ENCODE data around the gene ARFGAP1.

Gene ARFGAP1

DNA sequence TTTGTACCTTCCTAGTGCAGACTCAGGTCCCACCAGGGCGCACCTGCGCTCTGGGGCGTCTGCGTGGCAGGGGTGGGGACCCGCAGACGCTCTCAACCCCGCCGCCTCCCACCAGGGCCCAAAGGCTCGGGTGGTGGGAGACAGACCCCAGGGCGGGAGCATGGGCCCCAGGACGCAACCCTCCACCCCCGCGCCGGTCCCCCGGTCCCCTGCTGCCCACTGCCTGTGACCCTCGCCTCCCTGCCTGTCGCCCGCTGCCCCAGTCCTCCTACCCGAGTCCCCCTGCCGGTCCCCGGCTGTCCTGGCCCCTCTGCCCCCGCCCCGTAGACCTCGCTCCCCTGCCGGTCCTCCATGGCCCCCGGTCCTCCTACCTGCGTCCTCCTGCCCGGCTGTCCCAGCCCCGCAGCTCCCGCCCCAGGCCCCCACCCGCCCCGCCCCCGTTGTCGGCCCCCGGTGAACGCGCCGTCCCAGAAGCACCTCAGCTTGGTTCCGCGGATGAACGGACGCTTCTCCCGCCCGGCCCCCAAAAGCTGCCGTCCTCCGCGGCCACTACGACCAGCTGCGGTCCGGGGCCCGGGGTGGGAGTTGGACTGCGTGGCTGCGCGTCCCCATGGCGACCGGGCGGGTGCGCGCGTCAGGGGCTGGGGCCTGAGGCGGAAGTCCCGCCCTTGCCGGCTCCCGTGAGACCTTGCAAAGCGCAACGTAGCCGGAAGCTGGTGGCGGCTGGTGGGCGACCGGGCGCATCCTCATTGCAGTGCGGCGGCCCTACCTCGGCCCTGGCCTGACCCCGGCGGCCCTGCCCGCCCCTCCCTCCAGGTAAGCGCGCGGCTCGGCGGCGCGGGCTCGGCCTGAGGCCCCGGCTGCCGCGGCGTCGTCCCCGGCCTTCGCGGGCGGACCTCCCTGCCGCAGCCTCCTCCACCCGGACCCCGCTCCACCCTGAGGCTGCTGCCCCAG lies at the start of gene ARFGAP1:
Gene ARFGAP1 (plus strand): TSS at position 709 of the 954 bp plus-strand sequence. CDS start 2,768 bp downstream, outside the sequence.
- peak; percentile 45 for DNase-seq (ENCODE audit: low read depth, low spot score)

DNA sequence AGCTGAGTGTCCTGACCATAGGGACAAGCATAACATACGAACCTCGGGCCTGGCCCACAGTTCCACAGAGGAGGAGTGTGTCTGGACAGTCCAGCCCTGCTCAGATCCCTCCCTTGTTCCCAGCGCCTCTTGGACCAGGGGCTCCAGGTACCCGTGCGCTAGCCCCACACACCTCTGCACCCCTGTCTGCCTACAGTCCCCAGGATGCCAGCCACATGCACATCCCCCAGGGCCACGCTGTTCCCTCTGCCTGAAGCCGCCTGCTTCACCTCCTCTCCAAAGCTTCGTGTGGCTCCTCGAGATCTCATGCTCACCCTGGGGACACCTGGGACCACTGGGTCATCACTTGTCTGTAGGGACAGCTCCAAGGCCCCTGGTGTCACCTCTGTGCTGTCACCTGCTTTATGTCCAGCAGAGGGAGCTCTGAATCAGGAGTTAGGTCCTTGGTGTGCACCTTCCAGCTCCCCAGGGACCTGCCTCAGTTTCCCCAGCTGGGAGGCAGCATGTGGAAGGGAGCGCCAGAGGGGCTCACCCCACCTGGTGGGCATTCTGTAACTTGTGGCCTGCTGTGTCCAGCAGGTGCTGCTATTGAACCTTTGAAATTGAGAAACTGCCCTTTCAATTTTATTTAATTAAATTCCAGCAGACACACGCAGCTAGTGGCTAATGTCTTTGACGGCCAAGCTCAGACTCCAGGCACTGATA lies 49.3 kb upstream of the ARFGAP1 start:
- no peak for DNase-seq (ENCODE audit: low read depth, low spot score)

DNA sequence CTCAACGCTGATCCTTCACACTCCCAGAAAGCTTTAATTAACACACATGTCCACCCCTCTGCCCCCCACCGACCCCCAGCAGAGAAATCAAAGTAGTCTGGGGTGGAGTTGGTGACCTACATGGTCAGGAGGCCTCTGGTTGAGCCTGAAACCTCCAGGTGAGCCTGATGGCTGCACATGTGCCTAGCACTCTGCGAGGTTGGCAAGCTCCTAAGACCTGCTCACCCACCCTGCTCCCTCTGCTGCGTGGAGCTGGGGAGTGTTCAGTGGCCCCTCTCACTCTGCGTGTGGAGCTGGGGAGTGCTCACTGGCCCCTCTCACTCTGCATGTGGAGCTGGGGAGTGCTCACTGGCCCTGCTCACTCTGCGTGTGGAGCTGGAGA lies 48.8 kb upstream of the ARFGAP1 start:
- no peak for DNase-seq (ENCODE audit: low read depth, low spot score)

DNA sequence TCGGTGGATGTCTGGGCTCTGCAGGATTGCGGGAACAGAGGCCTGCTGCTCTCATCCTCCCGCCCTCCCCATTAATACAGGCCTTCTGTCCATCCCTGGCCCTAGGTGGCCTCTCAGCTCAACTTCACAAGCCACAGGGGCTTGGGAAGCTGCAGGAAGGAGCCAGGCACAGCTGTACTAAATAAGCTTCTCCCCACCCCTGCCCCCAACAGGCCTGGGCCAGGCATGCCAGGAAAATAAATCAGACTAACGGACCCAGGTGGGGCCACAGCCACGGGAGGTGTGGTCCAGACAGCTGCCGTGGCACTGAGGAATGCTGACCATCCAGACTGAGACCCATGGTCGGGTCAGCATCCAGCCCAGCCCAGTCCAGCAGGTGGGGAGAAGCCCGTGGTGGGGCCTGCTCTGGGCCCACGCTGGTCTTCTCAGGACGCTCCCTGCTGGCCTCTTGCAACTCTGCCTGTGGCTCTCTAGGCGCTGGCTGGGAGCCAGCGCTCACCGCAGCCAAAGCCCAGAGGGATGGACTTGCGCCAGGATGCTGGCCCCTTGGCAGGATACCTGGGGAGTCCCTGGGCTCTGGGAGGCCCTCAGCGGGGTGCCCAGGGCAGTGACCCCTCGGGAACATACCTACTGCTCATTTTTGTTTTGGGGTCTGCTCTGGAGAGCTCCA lies 48.1 kb upstream of the ARFGAP1 start:
- DNase-seq (ENCODE audit: low read depth, low spot score): no peak

DNA sequence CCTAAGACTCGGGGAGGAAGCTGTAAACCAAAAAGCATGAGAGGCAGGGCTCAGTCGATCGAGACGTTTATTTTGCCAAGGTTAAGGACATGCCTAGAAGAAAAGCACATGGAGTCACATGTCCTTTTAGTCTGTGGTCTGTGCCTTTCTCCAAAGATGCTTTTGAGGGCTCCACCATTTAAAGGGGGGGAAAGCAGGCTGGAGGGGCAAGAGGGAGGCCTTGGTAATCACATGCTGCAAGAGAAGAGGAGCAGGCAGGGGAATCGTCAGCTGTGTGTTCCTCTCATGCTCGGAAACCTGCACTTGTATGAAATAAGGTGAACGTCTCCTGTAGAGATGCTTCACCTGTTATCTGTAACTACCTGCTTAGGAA lies 47.5 kb upstream of the ARFGAP1 start:
- no peak for DNase-seq (ENCODE audit: low read depth, low spot score)

DNA sequence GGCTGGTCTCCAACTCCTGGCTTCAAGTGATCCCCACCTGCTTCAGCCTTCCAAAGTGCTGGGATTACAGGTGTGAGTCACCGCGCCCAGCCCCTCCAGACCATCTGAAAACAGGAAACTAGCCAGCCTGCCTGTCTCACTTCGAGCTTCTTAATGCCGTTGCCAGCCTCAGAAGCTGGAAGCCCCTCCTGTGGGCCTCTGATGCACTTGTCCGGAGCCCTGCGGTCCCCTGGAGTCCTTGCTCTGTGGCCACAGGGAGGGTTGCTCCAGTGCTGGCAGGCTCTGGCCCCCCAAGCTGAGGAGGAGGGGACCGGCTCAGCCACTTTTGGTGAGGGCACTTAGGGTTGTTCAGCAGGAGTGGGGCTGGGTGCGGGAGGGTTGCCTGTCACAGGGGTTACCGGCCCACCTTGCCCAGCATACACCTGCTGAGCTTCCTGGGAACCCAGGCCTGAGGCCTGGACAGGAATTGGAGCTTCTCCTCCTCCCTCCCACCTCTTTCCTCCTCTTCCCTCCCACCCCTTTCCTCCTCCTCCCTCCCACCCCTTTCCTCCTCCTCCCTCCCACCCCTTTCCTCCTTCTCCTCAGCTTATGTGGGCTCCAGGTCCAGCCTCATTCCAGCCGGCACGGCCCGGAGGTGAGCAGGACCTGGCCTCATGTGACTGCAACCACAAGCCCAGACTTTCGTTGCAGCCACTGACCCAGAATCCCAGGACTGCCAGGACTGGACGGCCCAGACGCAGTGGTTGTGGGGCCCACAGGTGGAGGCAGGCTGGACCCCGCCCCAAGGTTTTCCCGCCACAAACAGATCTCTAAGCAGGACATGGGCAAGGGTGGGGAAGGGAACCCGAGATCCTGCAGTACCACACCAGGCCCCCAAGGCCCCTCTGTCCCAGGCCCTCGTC lies 46.3 kb upstream of the ARFGAP1 start:
- DNase-seq (ENCODE audit: low read depth, low spot score): no peak

DNA sequence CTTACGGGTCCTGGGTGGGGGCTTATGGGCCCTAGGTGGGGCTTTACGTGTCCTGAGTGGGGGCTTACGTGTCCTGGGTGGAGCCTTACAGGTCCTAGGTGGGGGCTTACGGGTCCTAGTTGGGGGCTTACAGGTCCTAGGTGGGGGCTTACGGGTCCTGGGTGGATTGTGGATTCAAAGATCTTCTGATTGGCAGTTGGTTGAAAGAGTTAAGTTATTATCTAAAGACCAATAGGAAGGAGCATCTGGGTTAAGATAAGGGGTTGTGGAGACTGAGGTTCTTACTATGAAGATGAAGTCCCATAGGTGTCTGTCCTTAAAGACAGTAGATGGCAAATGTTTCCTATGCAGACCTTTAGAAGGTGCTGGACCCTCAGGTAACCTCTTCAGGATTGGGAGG lies 45.4 kb upstream of the ARFGAP1 start:
- DNase-seq (ENCODE audit: low read depth, low spot score): no peak

DNA sequence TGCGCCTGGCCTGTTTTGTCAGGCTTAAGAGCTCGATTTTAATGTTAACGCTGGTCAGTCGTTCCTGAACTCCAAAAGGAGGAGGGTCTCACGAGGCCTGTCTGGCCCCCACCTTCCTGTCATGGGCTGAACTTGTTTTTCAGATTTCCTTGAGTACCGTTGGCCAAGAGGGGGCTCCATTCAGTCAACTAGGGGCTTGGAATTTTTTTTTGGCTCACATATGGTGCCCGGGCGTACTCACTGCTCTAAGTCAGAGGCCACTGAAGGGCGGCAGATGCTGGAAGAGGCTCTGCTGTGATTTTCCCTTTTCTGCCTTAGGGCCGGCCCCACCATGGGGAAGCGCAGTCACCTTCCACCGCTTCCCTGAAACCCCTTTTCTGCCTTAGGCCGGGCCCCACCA lies 43.8 kb upstream of the ARFGAP1 start:
- DNase-seq (ENCODE audit: low read depth, low spot score): no peak

DNA sequence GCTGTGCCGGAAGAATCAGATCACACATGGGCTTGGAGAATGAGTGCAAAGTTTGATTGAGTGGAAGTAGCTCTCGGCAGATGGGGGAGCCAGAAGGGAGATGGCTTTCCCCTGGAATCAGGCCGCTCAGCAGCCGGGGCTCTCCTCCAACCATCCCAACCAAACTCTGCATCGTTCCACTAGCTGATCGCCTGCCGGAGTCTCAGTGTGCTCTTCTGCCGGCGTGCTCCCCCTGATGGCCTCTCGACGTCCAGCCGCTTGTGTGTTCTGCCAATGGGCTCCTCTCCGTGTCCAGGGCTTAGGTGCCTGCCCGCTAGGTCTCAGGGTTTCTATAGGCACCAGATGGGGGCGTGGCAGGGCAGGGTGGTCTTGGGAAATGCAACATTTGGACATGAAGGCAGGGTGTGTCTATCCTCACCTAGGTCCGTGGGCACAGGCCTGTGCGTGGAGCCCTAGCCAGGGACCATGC lies 41.8 kb upstream of the ARFGAP1 start:
- DNase-seq (ENCODE audit: low read depth, low spot score): no peak

DNA sequence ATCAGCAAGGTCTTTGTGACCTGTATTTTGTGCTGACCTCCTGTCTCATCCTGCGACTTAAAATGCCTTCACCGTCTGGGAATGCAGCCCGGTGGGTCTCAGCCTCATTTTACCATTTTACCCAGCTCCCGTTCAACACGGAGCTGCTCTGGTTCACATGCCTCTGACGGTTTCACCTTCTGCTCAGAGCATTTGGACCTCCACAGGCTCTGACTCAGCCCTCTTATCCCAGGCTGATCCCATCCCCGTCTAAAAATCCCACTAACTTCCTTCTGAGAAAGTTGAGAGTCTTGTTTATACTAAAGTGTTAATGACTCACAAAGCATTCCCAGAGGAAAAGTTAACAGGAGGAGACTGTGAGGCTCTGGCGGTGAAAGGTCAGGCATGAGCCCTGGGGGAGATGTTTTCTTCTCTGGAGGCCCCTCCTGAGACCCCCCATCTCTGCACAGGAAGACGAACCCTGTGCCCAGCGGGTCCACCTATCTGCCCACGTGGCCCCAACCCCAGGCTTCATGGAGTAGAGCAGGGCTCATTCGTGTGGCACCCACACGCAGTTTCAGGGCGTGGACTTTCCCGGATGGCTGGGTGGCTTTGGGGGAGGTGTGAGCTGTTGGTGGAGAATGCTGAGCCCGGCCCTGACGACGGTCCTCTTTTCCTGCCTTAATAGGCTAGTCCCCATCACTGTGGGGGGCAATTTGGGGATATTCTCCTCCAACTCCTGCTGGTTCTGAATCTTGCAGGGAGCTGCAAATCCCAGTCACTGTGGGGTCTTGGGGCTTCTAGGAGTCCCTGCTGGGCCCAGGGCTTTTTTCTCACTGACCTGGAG lies 40.2 kb upstream of the ARFGAP1 start:
- no peak for DNase-seq (ENCODE audit: low read depth, low spot score)

DNA sequence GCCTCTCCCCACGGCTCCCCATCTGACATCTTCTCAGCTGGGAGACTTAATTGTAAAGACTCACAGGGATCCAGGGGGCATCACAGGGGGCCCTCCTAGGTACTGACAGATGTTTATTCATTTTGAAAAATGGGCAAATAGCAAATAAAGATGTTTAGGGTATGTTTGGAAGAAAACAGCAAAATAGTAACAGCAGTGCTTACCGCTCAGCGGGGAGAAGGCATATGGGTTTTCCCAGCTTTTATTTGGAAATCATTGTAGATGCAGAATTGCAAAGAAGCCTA lies 39.6 kb upstream of the ARFGAP1 start:
- no peak for DNase-seq (ENCODE audit: low read depth, low spot score)

DNA sequence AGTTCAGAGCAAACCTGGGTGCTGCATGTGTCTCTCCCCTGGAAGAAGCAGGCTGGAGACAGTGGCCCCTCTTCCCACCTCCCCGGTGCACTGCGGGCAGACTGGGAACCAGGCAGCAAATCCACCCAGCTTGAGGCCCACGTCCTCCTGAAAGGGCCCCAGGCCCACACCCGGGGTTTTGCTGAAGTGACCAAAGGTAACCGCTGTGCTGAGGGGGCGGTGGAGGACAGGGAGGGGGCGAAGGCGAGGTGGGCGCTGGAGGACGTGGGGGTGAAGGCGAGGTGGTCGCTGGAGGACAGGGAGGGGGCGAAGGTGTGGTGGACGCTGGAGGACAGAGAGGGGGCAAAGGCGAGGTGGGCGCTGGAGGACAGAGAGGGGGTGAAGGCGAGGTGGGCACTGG lies 38.7 kb upstream of the ARFGAP1 start:
- no peak for DNase-seq (ENCODE audit: low read depth, low spot score)

DNA sequence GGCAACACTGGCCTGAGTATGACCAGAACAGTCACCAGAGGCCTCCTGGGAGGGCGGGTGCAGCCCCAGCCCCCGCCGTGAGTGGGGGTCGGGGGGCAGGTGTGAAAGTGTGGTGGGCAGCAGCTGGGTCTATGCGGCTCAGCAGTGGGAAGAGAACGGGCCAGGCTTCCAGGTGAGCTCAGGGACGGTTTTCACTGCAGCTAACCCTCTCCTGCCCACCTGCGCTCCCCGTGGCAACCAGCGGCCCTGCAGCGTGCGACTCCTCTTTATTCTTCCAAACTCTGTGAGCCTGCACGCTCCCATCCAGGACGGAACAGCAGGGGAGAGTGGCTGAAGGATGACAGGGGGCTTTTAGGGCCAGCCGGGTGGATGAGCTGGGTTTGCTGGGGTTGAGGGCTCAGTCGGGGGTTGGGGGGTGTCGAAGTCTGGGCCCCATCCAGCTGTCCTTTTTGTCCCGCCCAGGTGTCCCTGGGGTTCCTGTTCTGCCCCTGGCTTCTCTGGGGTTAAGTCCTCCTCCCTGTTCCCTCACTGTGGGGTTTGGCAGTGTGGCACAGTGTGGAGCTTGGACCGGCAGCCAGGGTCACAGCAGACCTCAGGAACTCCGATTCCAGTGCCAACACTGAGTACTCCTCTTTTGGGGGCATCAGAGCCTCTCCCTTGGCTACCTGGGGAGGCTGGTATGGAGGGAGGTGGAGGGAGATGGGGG lies 37.8 kb upstream of the ARFGAP1 start:
- DNase-seq (ENCODE audit: low read depth, low spot score): no peak

DNA sequence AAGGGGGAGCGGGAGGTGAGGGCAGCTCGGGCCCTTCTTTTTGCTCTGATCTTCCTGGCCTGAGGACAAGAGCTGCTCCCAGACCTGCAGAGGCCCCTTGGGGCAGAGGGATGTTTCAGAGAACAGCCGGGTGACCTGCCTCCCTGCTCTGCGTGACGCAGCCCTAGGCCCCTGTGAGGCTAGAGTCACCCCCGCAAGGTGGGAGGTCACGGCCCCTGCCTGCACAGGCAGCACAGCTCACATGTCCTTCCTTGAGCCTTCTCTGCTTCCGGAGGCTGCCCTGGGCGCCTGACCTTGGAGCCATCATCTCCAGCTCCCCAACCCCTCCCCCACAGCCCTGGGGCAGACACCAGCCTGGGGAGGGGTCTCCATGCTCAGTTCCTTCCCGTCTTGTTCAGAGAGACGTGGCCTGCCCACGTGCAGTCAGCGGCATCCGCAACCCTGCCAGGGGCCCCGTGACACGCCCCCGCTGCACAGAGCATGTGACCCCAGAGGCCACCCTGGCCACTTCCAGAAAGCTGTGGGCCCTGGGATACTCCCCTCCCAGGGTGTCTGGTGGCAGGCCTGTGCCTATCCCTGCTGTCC lies 37.1 kb upstream of the ARFGAP1 start, which contains the start of gene BIRC7:
Gene BIRC7 (plus strand): TSS at position 507 of the 585 bp plus-strand sequence. CDS start 192 bp downstream, outside the sequence.
- DNase-seq (ENCODE audit: low read depth, low spot score): no peak

DNA sequence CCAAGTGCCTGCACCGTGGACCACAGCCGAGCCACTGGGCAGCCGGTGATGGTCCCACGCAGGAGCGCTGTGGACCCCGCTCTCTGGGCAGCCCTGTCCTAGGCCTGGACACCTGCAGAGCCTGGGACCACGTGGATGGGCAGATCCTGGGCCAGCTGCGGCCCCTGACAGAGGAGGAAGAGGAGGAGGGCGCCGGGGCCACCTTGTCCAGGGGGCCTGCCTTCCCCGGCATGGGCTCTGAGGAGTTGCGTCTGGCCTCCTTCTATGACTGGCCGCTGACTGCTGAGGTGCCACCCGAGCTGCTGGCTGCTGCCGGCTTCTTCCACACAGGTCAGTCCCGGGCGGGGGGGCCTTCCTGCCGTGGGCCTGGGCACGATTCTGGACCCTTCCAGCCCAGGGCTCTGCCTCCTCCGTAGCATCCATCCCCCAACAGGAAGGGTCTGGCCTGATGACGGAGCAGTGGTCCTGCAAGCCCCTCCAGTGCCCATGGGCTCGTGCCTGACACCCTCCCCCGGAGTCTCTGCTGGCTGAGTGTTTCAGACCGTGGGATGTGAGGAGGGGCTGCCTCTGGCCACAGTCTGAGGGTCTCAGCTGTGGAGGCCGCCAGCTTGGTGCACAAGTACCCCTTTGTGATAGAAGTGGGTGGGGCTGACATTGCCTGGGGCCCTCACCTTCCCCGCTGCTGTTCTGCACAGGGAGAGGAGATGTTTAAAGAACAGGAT lies 36.3 kb upstream of the ARFGAP1 start:
- no peak for DNase-seq (ENCODE audit: low read depth, low spot score)

DNA sequence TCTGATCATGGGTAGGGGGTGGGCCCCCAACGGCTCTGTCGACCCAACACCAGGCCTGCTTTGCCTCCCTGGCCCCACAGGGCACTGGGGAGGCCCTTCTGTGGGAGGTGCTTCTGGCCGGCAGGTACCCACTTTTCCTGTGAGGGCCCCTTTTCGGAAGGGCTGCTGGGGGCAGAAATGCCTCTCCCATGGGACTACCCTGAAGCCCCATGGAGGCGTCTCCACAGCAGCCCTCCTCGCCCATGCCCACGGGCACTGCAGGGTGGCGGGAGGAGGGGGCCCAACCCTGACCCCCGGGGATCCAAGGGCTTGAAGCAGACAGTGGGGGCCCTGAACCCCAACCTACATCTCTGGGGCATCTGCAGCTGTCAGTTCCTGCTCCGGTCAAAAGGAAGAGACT lies 34.6 kb upstream of the ARFGAP1 start:
- DNase-seq (ENCODE audit: low read depth, low spot score): no peak

DNA sequence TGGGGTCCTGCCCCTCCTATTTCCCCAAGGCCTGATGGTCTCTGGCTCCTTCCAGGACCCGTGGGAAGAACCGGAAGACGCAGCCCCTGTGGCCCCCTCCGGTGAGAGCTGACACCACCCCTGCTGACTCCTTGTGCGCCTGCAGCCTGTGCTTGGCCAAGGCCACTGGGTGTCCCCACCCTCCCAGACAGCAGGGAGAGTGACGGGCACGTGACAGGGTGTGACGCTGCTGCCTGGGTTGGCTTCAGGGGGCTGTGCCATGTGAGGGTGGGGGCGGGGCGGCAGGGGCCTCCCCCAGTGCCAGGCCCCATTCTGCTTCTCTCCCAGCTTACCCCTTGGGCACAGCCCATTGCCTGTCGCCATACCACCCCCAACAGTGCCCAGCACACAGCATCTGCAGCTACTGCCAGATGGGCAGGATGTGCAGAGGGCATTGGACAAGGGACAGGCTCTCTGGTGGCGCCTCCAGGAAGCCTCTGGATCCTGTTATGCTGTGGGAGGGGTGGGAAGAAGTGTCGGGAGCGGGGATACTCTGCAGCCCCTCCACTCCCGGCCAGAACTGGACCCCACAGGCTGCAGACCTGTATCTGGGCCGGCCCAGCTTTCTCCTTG lies 34.0 kb upstream of the ARFGAP1 start:
- no peak for DNase-seq (ENCODE audit: low read depth, low spot score)

DNA sequence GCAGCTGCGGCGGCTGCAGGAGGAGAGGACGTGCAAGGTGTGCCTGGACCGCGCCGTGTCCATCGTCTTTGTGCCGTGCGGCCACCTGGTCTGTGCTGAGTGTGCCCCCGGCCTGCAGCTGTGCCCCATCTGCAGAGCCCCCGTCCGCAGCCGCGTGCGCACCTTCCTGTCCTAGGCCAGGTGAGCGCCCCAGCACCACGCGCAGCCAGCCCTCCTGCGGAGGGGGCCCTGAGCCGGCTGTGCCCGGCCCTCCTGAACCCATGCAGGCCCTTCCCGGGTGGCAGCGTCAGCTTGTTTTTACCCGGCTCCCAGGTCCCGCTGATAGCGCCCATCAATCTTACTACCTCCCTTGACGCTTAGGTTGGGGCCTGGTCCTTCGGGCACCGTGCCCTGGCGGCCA lies 33.2 kb upstream of the ARFGAP1 start:
- DNase-seq (ENCODE audit: low read depth, low spot score): no peak
